ENCODE measurements around the gene SUCO.

GRCh38 chr1:172613294-172613693, 80.3 kb downstream of the SUCO start:
- TF ChIP-seq CTCF (IDR thresholded peaks at IDR 0.05; ENCODE audit: insufficient read depth, low read depth, low read length) (no peak), EZH2 (IDR thresholded peaks at IDR 0.05; ENCODE audit: insufficient read depth, low read length) (no peak)

Measured in astrocyte (in vitro differentiated cells and primary cell).